Measurements from ENCODE around the gene COL25A1. TPM values are rescaled to one million over a fixed set of nuclear protein-coding genes. Genes with fewer than 3 reads are reported as not detected.
"Not testable (repeated sequence)": the region's sequence is repeated elsewhere in the genome, so short reads cannot be mapped to it uniquely, and the experiment has no call there.

COL25A1 gene
- total RNA-seq, 1 experiment from 2014 or later: not detected

GRCh38 chr4:109070677-109071076 is 231.8 kb downstream of the COL25A1 start:
- H3K4me2 ChIP-seq (ENCODE audit: low read length); H3K36me3 ChIP-seq (ENCODE audit: control insufficient read depth in 1 of 2, insufficient read depth in 2 of 2, low read length in 2 of 2); ATAC-seq; BruUV-seq (replicated peaks); H3K4me3 ChIP-seq (replicated peaks in 1 of 2; ENCODE audit: low read depth in 1 of 2, low read length in 2 of 2); H3K9me2 ChIP-seq (ENCODE audit: insufficient read depth); POLR2A ChIA-PET; DNase-seq (ENCODE audit: low read depth, low spot score); H3K9ac ChIP-seq (ENCODE audit: low read length); H2AFZ ChIP-seq (ENCODE audit: low read depth, low read length, poor library complexity, severe bottlenecking); H3K79me2 ChIP-seq (ENCODE audit: insufficient read depth, low read length); H3K27ac ChIP-seq (ENCODE audit: low read depth, low read length); H3K4me1 ChIP-seq (ENCODE audit: control insufficient read depth in 1 of 2, insufficient read depth in 2 of 2, low read length in 2 of 2); H3K9me3 ChIP-seq (ENCODE audit: control insufficient read depth in 1 of 2, insufficient read depth in 1 of 2, low read depth in 1 of 2, low read length in 2 of 2); CTCF ChIA-PET; RAD21 ChIA-PET (ENCODE audit: low non-redundant PET in 1 of 2, low total read pairs in 2 of 2, uncharacterized antibody in 2 of 2, unreplicated experiment in 2 of 2); intact Hi-C loops (cut with micrococcal nuclease); H4K20me1 ChIP-seq (ENCODE audit: insufficient read depth): not testable (repeated sequence)
- peaks cover 11% of the 10 kb centered on the region; the same call in 1 of the 2 replicates for H3K27me3 ChIP-seq (ENCODE audit: insufficient read depth, low read length)

GRCh38 chr4:109067508-109068235 is 234.8 kb downstream of the COL25A1 start:
- no peak for ATAC-seq
- H4K20me1 ChIP-seq (ENCODE audit: insufficient read depth): no peaks in the 10 kb centered on the region
- ChIA-PET POLR2A (no interaction called here), RAD21 (ENCODE audit: low non-redundant PET in 1 of 2, low total read pairs in 2 of 2, uncharacterized antibody in 2 of 2, unreplicated experiment in 2 of 2) (no interaction called here), CTCF (no interaction called here)
- no peaks in the 10 kb centered on the region for H3K79me2 ChIP-seq (ENCODE audit: insufficient read depth, low read length)
- H3K27ac ChIP-seq (ENCODE audit: low read depth, low read length): no peak overlapping the region
- no peak for DNase-seq (ENCODE audit: low read depth, low spot score)
- BruUV-seq (replicated peaks): no TSS peak
- intact Hi-C loops (cut with micrococcal nuclease): no loop called here
- no peak overlapping the region for H3K9ac ChIP-seq (ENCODE audit: low read length)
- no peaks in the 10 kb centered on the region for H3K4me1 ChIP-seq (ENCODE audit: control insufficient read depth in 1 of 2, insufficient read depth in 2 of 2, low read length in 2 of 2)
- no peak overlapping the region for H3K4me3 ChIP-seq (replicated peaks in 1 of 2; ENCODE audit: low read depth in 1 of 2, low read length in 2 of 2)
- no peaks in the 10 kb centered on the region for H3K9me2 ChIP-seq (ENCODE audit: insufficient read depth)
- H2AFZ ChIP-seq (ENCODE audit: low read depth, low read length, poor library complexity, severe bottlenecking): no peak overlapping the region
- H3K9me3 ChIP-seq (ENCODE audit: control insufficient read depth in 1 of 2, insufficient read depth in 1 of 2, low read depth in 1 of 2, low read length in 2 of 2): no peaks in the 10 kb centered on the region
- H3K27me3 ChIP-seq (ENCODE audit: insufficient read depth, low read length): peaks cover 23% of the 10 kb centered on the region
- H3K36me3 ChIP-seq (ENCODE audit: control insufficient read depth in 1 of 2, insufficient read depth in 2 of 2, low read length in 2 of 2): no peaks in the 10 kb centered on the region
- no peak overlapping the region for H3K4me2 ChIP-seq (ENCODE audit: low read length)
- TF ChIP-seq EZH2phosphoT487 (IDR thresholded peaks at IDR 0.05; ENCODE audit: borderline replicate concordance) (no peak), POLR2A (IDR thresholded peaks at IDR 0.05; ENCODE audit: borderline replicate concordance, extremely low read depth, insufficient read depth, insufficient read length) (no peak), TCF7L2 (IDR thresholded peaks at IDR 0.05; ENCODE audit: borderline replicate concordance, extremely low read depth, insufficient read depth, insufficient read length) (no peak), ZFX (IDR thresholded peaks at IDR 0.05) (no peak), REST (IDR thresholded peaks at IDR 0.05; ENCODE audit: low read depth) (no peak), ZNF274 (IDR thresholded peaks at IDR 0.05; ENCODE audit: low read depth, low read length) (no peak), RAD21 (IDR thresholded peaks at IDR 0.05; ENCODE audit: low read depth) (no peak), CBX3 (IDR thresholded peaks at IDR 0.05; ENCODE audit: low read depth) (no peak), POLR2AphosphoS5 (IDR thresholded peaks at IDR 0.05; ENCODE audit: low read depth, low read length) (no peak), CEBPB (IDR thresholded peaks at IDR 0.05; ENCODE audit: low read depth) (no peak), JUND (IDR thresholded peaks at IDR 0.05) (no peak), SRF (IDR thresholded peaks at IDR 0.05; ENCODE audit: low read depth) (no peak), EGR1 (IDR thresholded peaks at IDR 0.05; ENCODE audit: low read depth) (no peak)
- TF ChIP-seq, protein P1, sequence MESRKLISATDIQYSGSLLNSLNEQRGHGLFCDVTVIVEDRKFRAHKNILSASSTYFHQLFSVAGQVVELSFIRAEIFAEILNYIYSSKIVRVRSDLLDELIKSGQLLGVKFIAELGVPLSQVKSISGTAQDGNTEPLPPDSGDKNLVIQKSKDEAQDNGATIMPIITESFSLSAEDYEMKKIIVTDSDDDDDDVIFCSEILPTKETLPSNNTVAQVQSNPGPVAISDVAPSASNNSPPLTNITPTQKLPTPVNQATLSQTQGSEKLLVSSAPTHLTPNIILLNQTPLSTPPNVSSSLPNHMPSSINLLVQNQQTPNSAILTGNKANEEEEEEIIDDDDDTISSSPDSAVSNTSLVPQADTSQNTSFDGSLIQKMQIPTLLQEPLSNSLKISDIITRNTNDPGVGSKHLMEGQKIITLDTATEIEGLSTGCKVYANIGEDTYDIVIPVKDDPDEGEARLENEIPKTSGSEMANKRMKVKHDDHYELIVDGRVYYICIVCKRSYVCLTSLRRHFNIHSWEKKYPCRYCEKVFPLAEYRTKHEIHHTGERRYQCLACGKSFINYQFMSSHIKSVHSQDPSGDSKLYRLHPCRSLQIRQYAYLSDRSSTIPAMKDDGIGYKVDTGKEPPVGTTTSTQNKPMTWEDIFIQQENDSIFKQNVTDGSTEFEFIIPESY (IDR thresholded peaks at IDR 0.05; ENCODE audit: extremely low read depth, insufficient replicate concordance, low read length): no peak
- TF ChIP-seq, protein P2, sequence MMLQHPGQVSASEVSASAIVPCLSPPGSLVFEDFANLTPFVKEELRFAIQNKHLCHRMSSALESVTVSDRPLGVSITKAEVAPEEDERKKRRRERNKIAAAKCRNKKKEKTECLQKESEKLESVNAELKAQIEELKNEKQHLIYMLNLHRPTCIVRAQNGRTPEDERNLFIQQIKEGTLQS (IDR thresholded peaks at IDR 0.05): no peak
